Mucosa of descending colon (tissue), 3 donors: Measurements from ENCODE around the gene DLGAP4. TPM values are rescaled to one million over a fixed set of nuclear protein-coding genes. Genes with fewer than 3 reads are reported as not detected.

Source experiments
- ATAC-seq: fragments of 200-7000 bp; cut with Tn5 transposase; one replicate; pipeline ENCODE4 v1.9.1; 2020; ENCODE audit warnings: mild to moderate bottlenecking, moderate library complexity
- DNase-seq, 3 donors: peaks; one replicate each; pipeline ENCODE4 v3.0.0-alpha.2; 2020
- H3K36me3 ChIP-seq: fragments of 200-600 bp; one replicate; pipeline ENCODE4 v1.8.0; 2021; ENCODE audit warnings: low read depth, mild to moderate bottlenecking
- H3K4me1 ChIP-seq: fragments of 200-600 bp; one replicate; pipeline ENCODE4 v1.8.0; 2021; ENCODE audit warnings: low read depth, mild to moderate bottlenecking
- H3K4me3 ChIP-seq: fragments of 200-600 bp; one replicate; pipeline ENCODE4 v1.8.0; 2021; ENCODE audit warnings: mild to moderate bottlenecking
- H3K9me3 ChIP-seq: fragments of 200-600 bp; one replicate; pipeline ENCODE4 v1.8.0; 2021; ENCODE audit warnings: mild to moderate bottlenecking
- intact Hi-C, 2 donors: fragments of 100-400 bp; cut with DNase I in 1 of 2; cut with micrococcal nuclease in 1 of 2; formaldehyde crosslinking; loops; one replicate each; pipeline versions ENCODE4 v1.11.0 to v1.11.1; 2022; cut with DNase I, micrococcal nuclease
- total RNA-seq, 3 donors: library from RNA; stranded (reverse); fragmentation: NEBNext Ultra II Directional in 2 of 3; extraction: Animal tissue kit (Norgen Biotek cat#: 25700) in 2 of 3; gene quantifications; one replicate each; pipeline versions ENCODE4 v1.2.1 to v1.2.4, GENCODE V29; 2021 to 2023
- TF ChIP-seq, protein P1 (sequence below): fragments of 200-600 bp; IDR thresholded peaks from one replicate; pipeline ENCODE4 v1.8.0; 2022; ENCODE audit warnings: antibody characterized with exemption, mild to moderate bottlenecking
- donor health status: DM: no; HTN: no; CAD: no; lungs with moderate emphysema.
- donor health status: DM: no; HTN: no; CAD: no.
- donor health status: DM: no; HTN: yes; CAD: no.

Gene DLGAP4
- total RNA-seq, 3 donors from 2014 or later: 40.0 to 66.3 (median 43.5) TPM

DNA sequence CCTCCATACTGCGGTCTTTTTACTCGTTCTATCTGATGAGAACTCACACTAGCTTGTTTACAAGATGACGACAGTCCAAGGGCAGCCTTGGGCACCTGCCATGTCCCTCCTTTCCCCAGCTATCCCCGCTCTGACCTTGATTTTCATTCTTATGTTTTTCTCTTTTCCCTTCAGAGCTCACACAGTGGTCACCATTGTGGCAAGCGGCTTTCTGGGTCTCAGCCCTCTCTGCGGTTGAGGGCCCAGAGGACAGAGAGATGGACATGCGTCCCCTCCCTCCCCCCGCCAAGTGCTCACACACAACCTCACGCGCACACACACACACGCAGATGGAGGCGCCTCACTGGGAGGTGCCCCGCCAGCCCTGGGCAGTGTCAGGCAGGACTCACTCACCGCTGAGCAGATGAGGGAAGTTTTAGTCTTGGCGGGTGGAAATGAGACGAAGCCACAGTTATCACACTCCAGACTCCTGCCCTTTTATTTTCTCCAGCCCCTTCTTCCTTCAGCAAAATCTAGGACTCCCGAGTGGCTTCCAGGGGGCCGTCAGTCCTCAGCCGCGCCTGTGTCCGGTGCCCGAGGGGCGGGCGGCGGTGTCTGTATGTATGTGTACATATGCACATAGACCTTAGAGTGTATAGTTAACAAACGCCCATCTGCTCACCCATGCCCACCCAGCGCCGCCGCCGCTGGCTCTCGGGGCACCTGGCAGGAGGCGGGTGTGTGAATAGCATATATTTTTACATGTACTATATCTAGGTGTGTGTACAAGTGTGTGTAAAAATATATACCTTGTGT is 221.4 kb downstream of the DLGAP4 start:
- ATAC-seq: no peak
- Histone ChIP-seq H3K9me3 (no peaks in the 10 kb centered on the region), H3K4me1 (no peaks in the 10 kb centered on the region), H3K36me3 (no peaks in the 10 kb centered on the region), H3K4me3 (no peak overlapping the region)
- intact Hi-C loops: no loop called here
- TF ChIP-seq, protein P1, sequence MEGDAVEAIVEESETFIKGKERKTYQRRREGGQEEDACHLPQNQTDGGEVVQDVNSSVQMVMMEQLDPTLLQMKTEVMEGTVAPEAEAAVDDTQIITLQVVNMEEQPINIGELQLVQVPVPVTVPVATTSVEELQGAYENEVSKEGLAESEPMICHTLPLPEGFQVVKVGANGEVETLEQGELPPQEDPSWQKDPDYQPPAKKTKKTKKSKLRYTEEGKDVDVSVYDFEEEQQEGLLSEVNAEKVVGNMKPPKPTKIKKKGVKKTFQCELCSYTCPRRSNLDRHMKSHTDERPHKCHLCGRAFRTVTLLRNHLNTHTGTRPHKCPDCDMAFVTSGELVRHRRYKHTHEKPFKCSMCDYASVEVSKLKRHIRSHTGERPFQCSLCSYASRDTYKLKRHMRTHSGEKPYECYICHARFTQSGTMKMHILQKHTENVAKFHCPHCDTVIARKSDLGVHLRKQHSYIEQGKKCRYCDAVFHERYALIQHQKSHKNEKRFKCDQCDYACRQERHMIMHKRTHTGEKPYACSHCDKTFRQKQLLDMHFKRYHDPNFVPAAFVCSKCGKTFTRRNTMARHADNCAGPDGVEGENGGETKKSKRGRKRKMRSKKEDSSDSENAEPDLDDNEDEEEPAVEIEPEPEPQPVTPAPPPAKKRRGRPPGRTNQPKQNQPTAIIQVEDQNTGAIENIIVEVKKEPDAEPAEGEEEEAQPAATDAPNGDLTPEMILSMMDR: no peak
- no peak for DNase-seq

GRCh38 chr20:36528176-36528874 is 222.2 kb downstream of the DLGAP4 start:
- H3K4me1 ChIP-seq: no peaks in the 10 kb centered on the region
- H3K4me3 ChIP-seq: no peak overlapping the region
- DNase-seq (no peak), ATAC-seq (no peak)
- intact Hi-C loops: no loop called here
- H3K9me3 ChIP-seq: no peaks in the 10 kb centered on the region
- H3K36me3 ChIP-seq: no peaks in the 10 kb centered on the region
- TF ChIP-seq, protein P1: no peak

DNA sequence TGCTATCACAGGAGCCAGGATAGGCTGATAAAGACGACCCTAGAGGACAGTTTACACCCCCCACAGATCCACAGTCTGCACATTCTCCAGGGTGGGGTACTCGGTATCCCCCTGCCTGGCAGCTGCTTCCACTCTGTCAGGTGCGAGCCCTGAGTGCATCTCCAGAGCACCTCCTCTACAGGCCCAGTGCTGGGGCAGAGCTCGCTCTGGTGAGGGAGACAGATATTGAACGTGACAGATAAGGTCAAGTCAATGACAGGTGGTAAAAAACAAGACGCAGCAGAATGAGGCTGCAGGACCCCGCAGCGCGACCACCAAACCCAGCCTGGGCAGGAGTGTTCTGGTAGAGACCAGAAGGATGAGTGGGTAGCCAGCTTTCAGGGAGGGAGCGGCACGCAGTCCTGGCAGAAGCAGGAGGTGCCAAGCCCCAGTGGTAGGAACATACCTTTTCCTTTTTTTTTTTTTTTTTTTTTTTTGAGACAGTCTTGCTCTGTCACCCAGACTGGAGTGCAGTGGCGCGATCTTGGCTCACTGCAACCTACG is 222.8 kb downstream of the DLGAP4 start:
- ATAC-seq (no peak), DNase-seq (no peak)
- H3K4me3 ChIP-seq: no peak overlapping the region
- no peaks in the 10 kb centered on the region for H3K9me3 ChIP-seq
- no peaks in the 10 kb centered on the region for H3K36me3 ChIP-seq
- intact Hi-C loops: no loop called here
- TF ChIP-seq, protein P1: no peak
- H3K4me1 ChIP-seq: no peaks in the 10 kb centered on the region

GRCh38 chr20:36532388-36532787 is 226.2 kb downstream of the DLGAP4 start:
- no peaks in the 10 kb centered on the region for H3K36me3 ChIP-seq
- no peaks in the 10 kb centered on the region for H3K4me1 ChIP-seq
- H3K9me3 ChIP-seq: no peaks in the 10 kb centered on the region
- intact Hi-C loops: no loop called here
- TF ChIP-seq, protein P1: no peak
- ATAC-seq: peak; percentile 43
- DNase-seq: no peak
- no peak overlapping the region for H3K4me3 ChIP-seq

DNA sequence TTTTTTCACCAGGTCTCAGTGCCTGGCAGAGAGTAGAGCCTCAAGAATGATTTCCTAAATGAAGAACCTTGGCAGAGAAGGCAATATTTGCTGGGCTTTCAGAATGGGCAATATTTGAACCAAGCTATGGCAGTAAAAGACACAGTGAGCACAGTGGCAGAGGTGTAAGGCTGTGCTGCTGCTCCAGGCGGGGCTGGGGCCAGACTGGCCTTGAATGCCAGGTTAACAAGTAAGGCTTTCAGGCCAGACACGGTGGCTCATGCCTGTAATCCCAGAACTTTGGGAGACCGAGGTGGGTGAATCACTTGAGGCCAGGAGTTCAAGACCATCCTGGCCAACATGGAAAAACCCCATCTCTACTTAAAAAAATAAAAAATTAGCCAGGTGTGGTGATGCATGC is 226.7 kb downstream of the DLGAP4 start:
- DNase-seq: no peak
- intact Hi-C loops: no loop called here
- TF ChIP-seq, protein P1: no peak
- Histone ChIP-seq H3K36me3 (no peaks in the 10 kb centered on the region), H3K4me1 (no peaks in the 10 kb centered on the region), H3K4me3 (no peak overlapping the region), H3K9me3 (no peaks in the 10 kb centered on the region)
- no peak for ATAC-seq
